Uterus (tissue), 2 donors: ENCODE data around the gene FCRL4.

Experiments
- POLR2A ChIP-seq, 2 donors: fragments of 450-650 bp; IDR thresholded peaks; one replicate each; pipeline ENCODE4 v1.6.1; 2016; ENCODE audit warnings: antibody characterized with exemption in 2 of 2, mild to moderate bottlenecking in 1 of 2, moderate library complexity in 1 of 2
- TF ChIP-seq, protein P1 (sequence below), 4 experiments: fragments of 200-600 bp in 2 of 4; fragments of 450-650 bp in 2 of 4; sonication (generic) in 2 of 4; IDR thresholded peaks; one replicate each; pipeline ENCODE4 v1.5.1; 2016 to 2019; ENCODE audit warnings: antibody characterized with exemption in 4 of 4, mild to moderate bottlenecking in 2 of 4, moderate library complexity in 1 of 4

- TF ChIP-seq, protein P1, sequence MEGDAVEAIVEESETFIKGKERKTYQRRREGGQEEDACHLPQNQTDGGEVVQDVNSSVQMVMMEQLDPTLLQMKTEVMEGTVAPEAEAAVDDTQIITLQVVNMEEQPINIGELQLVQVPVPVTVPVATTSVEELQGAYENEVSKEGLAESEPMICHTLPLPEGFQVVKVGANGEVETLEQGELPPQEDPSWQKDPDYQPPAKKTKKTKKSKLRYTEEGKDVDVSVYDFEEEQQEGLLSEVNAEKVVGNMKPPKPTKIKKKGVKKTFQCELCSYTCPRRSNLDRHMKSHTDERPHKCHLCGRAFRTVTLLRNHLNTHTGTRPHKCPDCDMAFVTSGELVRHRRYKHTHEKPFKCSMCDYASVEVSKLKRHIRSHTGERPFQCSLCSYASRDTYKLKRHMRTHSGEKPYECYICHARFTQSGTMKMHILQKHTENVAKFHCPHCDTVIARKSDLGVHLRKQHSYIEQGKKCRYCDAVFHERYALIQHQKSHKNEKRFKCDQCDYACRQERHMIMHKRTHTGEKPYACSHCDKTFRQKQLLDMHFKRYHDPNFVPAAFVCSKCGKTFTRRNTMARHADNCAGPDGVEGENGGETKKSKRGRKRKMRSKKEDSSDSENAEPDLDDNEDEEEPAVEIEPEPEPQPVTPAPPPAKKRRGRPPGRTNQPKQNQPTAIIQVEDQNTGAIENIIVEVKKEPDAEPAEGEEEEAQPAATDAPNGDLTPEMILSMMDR (IDR thresholded peaks at IDR 0.05) = no peak
- no peak for TF ChIP-seq POLR2A (IDR thresholded peaks at IDR 0.05)
These were observed 39.8 kb downstream of the FCRL4 start for GRCh38 chr1:157558119-157558518.
